H1 (cell line): ENCODE data around the gene PMM2. TPM values are rescaled to one million over a fixed set of nuclear protein-coding genes. Genes with fewer than 3 reads are reported as not detected.

Experiments used
- CTCF ChIA-PET: fragments of 300-600 bp; sonication (Branson Sonifier 250); formaldehyde crosslinking; loops from one replicate; lab custom pipeline; 2021; ENCODE audit not compliant: partially characterized antibody; lab: Charles Lee
- POLR2A ChIA-PET: fragments of 300-600 bp; sonication (Branson Sonifier 250); formaldehyde crosslinking; loops from one replicate; lab custom pipeline; 2021; ENCODE audit warnings: inconsistent platforms; ENCODE audit not compliant: partially characterized antibody; lab: Charles Lee
- DNase-seq, 2 experiments: peaks; one replicate each; pipeline versions ENCODE4 v3.0.0 to v3.0.0-alpha.2; 2010 to 2022; ENCODE audit warnings: low spot score in 2 of 2, low read depth in 1 of 2, mixed read lengths in 1 of 2
- FAIRE-seq: peaks from 2 replicates; lab custom pipeline; 2011; peaks lifted over from hg19 to GRCh38; lab: Jason Lieb, UNC
- H2AFZ ChIP-seq: 2 replicates; pipeline ENCODE4 v1.8.1; 2012; ENCODE audit warnings: low read length, inconsistent platforms
- H2AK5ac ChIP-seq: 2 replicates; pipeline ENCODE4 v1.6.1; 2013; ENCODE audit warnings: low read depth, low read length
- H2BK120ac ChIP-seq: replicated peaks from 2 replicates; pipeline ENCODE3; 2013; ENCODE audit warnings: low read depth, low read length, inconsistent platforms
- H2BK12ac ChIP-seq: 2 replicates; pipeline ENCODE4 v1.6.1; 2013; ENCODE audit warnings: low read depth, low read length
- H2BK15ac ChIP-seq: 2 replicates; pipeline ENCODE4 v1.6.1; 2013; ENCODE audit warnings: low read length
- H2BK20ac ChIP-seq: 2 replicates; pipeline ENCODE4 v1.6.1; 2013; ENCODE audit warnings: low read length
- H2BK5ac ChIP-seq: 2 replicates; pipeline ENCODE4 v1.6.1; 2013; ENCODE audit warnings: low read depth, low read length
- H3K14ac ChIP-seq: 2 replicates; pipeline ENCODE4 v1.6.1; 2013; ENCODE audit warnings: inconsistent platforms; ENCODE audit not compliant: insufficient read length
- H3K18ac ChIP-seq: 2 replicates; pipeline ENCODE4 v1.6.1; 2013; ENCODE audit warnings: low read length; ENCODE audit errors: extremely low read depth
- H3K23ac ChIP-seq: 2 replicates; pipeline ENCODE4 v1.6.1; 2013; ENCODE audit warnings: inconsistent platforms; ENCODE audit not compliant: insufficient read length
- H3K23me2 ChIP-seq: 2 replicates; pipeline ENCODE4 v1.6.1; 2013; ENCODE audit warnings: low read depth, low read length
- H3K27ac ChIP-seq: 2 replicates; pipeline ENCODE4 v1.6.1; 2011; ENCODE audit warnings: low read depth, low read length, inconsistent platforms
- H3K27me3 ChIP-seq, 4 experiments: replicated peaks in 1 of 4; 1 replicate in 1 of 4; 2 replicates in 3 of 4; pipeline versions ENCODE4 v1.6.1 to v1.8.1; 2011 to 2013; ENCODE audit warnings: low read length in 3 of 4, mild to moderate bottlenecking in 3 of 4, inconsistent platforms in 2 of 4, mixed read lengths in 2 of 4, moderate library complexity in 1 of 4; ENCODE audit not compliant: control insufficient read depth in 3 of 4, insufficient read depth in 3 of 4; ENCODE audit errors: extremely low read depth in 1 of 4
- H3K36me3 ChIP-seq, 4 experiments: 2 replicates each; pipeline versions ENCODE4 v1.6.1 to v1.8.1; 2011 to 2013; ENCODE audit warnings: mild to moderate bottlenecking in 4 of 4, low read length in 3 of 4, moderate library complexity in 2 of 4, control low read depth in 1 of 4, inconsistent platforms in 1 of 4; ENCODE audit not compliant: insufficient read depth in 4 of 4, control insufficient read depth in 2 of 4
- H3K4ac ChIP-seq: replicated peaks from 2 replicates; pipeline ENCODE3; 2013; ENCODE audit warnings: low read length, low read depth, mixed read lengths, inconsistent platforms; ENCODE audit not compliant: insufficient read length
- H3K4me1 ChIP-seq, 4 experiments: replicated peaks in 1 of 4; 1 replicate in 1 of 4; 2 replicates in 3 of 4; pipeline versions ENCODE4 v1.6.1 to v1.8.1; 2011 to 2013; ENCODE audit warnings: low read length in 3 of 4, inconsistent platforms in 2 of 4, mixed read lengths in 1 of 4; ENCODE audit not compliant: insufficient read depth in 4 of 4, control insufficient read depth in 3 of 4
- H3K4me2 ChIP-seq, 2 experiments: 2 replicates each; pipeline versions ENCODE4 v1.6.1 to v1.8.1; 2011 to 2013; ENCODE audit warnings: low read depth in 2 of 2, low read length in 2 of 2, control low read depth in 1 of 2, inconsistent platforms in 1 of 2, mild to moderate bottlenecking in 1 of 2; ENCODE audit not compliant: insufficient read depth in 1 of 2
- H3K4me3 ChIP-seq, 4 experiments: fragments of 200-600, 300-600 bp in 1 of 4; sonication (generic), shearing (Covaris generic), sonication (Bioruptor Twin) in 1 of 4; 2 replicates each; pipeline versions ENCODE4 v1.5.1 to v1.8.1; 2011 to 2016; ENCODE audit warnings: low read length in 4 of 4, low read depth in 3 of 4, control low read depth in 2 of 4, inconsistent platforms in 2 of 4, mild to moderate bottlenecking in 2 of 4, mixed read lengths in 1 of 4, moderate library complexity in 1 of 4; ENCODE audit not compliant: insufficient read depth in 2 of 4; ENCODE audit errors: extremely low read depth in 1 of 4
- H3K56ac ChIP-seq: replicated peaks from 2 replicates; pipeline ENCODE3; 2013; ENCODE audit warnings: low read depth, mild to moderate bottlenecking, mixed read lengths, low read length, inconsistent platforms; ENCODE audit not compliant: insufficient read length
- H3K79me1 ChIP-seq: 2 replicates; pipeline ENCODE4 v1.6.1; 2013; ENCODE audit warnings: low read depth, low read length, control low read depth
- H3K79me2 ChIP-seq, 2 experiments: 2 replicates each; pipeline versions ENCODE4 v1.6.1 to v1.8.1; 2012 to 2013; ENCODE audit warnings: low read length in 2 of 2, mild to moderate bottlenecking in 2 of 2, inconsistent platforms in 1 of 2; ENCODE audit not compliant: insufficient read depth in 2 of 2, control insufficient read depth in 1 of 2
- H3K9ac ChIP-seq, 4 experiments: replicated peaks in 1 of 4; 1 replicate in 1 of 4; 2 replicates in 3 of 4; pipeline versions ENCODE4 v1.6.1 to v1.8.1; 2011 to 2013; ENCODE audit warnings: low read depth in 3 of 4, low read length in 3 of 4, control low read depth in 2 of 4, mild to moderate bottlenecking in 2 of 4, moderate library complexity in 2 of 4, inconsistent platforms in 1 of 4; ENCODE audit errors: extremely low read depth in 1 of 4
- H3K9me3 ChIP-seq, 2 experiments: 2 replicates each; pipeline versions ENCODE4 v1.6.1 to v1.8.1; 2012 to 2013; ENCODE audit warnings: mild to moderate bottlenecking in 2 of 2, moderate library complexity in 2 of 2, control low read depth in 1 of 2, inconsistent platforms in 1 of 2, low read depth in 1 of 2, low read length in 1 of 2, mixed read lengths in 1 of 2; ENCODE audit not compliant: insufficient read depth in 2 of 2
- H4K20me1 ChIP-seq, 2 experiments: replicated peaks in 1 of 2; 2 replicates each; pipeline versions ENCODE3 to v1.8.1; 2011 to 2013; ENCODE audit warnings: inconsistent platforms in 2 of 2, low read length in 2 of 2, mild to moderate bottlenecking in 1 of 2; ENCODE audit not compliant: insufficient read depth in 2 of 2, control insufficient read depth in 1 of 2
- H4K5ac ChIP-seq: 2 replicates; pipeline ENCODE4 v1.6.1; 2013; ENCODE audit warnings: low read length, low read depth, mixed read lengths, inconsistent platforms; ENCODE audit not compliant: insufficient read length
- H4K8ac ChIP-seq: 2 replicates; pipeline ENCODE4 v1.8.0; 2013; ENCODE audit warnings: mild to moderate bottlenecking, moderate library complexity, low read length, inconsistent platforms; ENCODE audit not compliant: insufficient read depth; ENCODE audit errors: extremely low read depth
- H4K91ac ChIP-seq: replicated peaks from 2 replicates; pipeline ENCODE3; 2013; ENCODE audit warnings: low read length, mixed read lengths, inconsistent platforms; ENCODE audit not compliant: insufficient read length
- BACH1 ChIP-seq: IDR thresholded peaks from 2 replicates; pipeline ENCODE4 v1.6.1; 2012; ENCODE audit warnings: low read length, improper control_type of control experiment
- BRCA1 ChIP-seq: IDR thresholded peaks from 2 replicates; pipeline ENCODE4 v1.6.1; 2012; ENCODE audit warnings: low read depth, low read length, improper control_type of control experiment
- CREB1 ChIP-seq: IDR thresholded peaks from 2 replicates; pipeline ENCODE4 v1.6.1; 2012; ENCODE audit warnings: inconsistent platforms
- EP300 ChIP-seq, 2 experiments: IDR thresholded peaks; 1 replicate in 1 of 2; 2 replicates in 1 of 2; pipeline ENCODE4 v1.6.1; 2011 to 2012; ENCODE audit warnings: low read depth in 2 of 2, low read length in 2 of 2, mild to moderate bottlenecking in 2 of 2, borderline replicate concordance in 1 of 2, inconsistent platforms in 1 of 2, moderate library complexity in 1 of 2
- JUND ChIP-seq: IDR thresholded peaks from 2 replicates; pipeline ENCODE4 v1.6.1; 2011; ENCODE audit warnings: mild to moderate bottlenecking, improper control_type of control experiment, low read length
- KDM5A ChIP-seq: fragments of 200-600 bp; IDR thresholded peaks from 2 replicates; pipeline ENCODE4 v1.7.1; 2012; ENCODE audit warnings: mild to moderate bottlenecking, low read length, inconsistent platforms, mixed read lengths
- POLR2AphosphoS5 ChIP-seq: IDR thresholded peaks from 2 replicates; pipeline ENCODE4 v1.6.1; 2011; ENCODE audit warnings: low read depth, low read length
- POU5F1 ChIP-seq: IDR thresholded peaks from 2 replicates; pipeline ENCODE4 v1.6.1; 2011; ENCODE audit warnings: low read depth, mild to moderate bottlenecking, low read length, moderate library complexity
- SIX5 ChIP-seq: IDR thresholded peaks from 2 replicates; pipeline ENCODE4 v1.6.1; 2011; ENCODE audit warnings: mild to moderate bottlenecking, low read depth, low read length
- SP2 ChIP-seq: IDR thresholded peaks from 2 replicates; pipeline ENCODE4 v1.6.1; 2012; ENCODE audit warnings: mild to moderate bottlenecking, low read length, inconsistent platforms
- SUZ12 ChIP-seq: fragments of 200-600 bp; sonication (generic); IDR thresholded peaks from 2 replicates; pipeline ENCODE4 v1.6.1; 2012; ENCODE audit warnings: mild to moderate bottlenecking, inconsistent platforms, low read length, moderate library complexity, mixed read lengths
- TAF1 ChIP-seq: IDR thresholded peaks from 2 replicates; pipeline ENCODE4 v1.6.1; 2011; ENCODE audit warnings: mild to moderate bottlenecking, low read depth, low read length
- WGBS, 2 experiments: shearing (Covaris generic) in 1 of 2; methylation state at CpG; one replicate each; pipeline versions ENCODE4 v1.1.6 to v1.1.7; 2013 to 2015; ENCODE audit warnings: low lambda C conversion rate in 2 of 2, mixed read lengths in 2 of 2, inconsistent platforms in 1 of 2, low coverage in 1 of 2, missing lambda C conversion rate in 1 of 2; ENCODE audit not compliant: insufficient replicate concordance in 2 of 2, insufficient coverage in 1 of 2, insufficient read length in 1 of 2; ENCODE audit errors: extremely low coverage in 1 of 2, missing lambda C conversion rate in 1 of 2; 5-methylcytosine and 5-hydroxymethylcytosine counted together
- polyA plus RNA-seq, 7 experiments: library from polyadenylated mRNA; depleted of rRNA in 3 of 7; stranded (reverse) in 5 of 7; unstranded in 2 of 7; fragments of >200 nt in 5 of 7; fragments of 200-250 nt in 2 of 7; gene quantifications; 1 replicate in 5 of 7; 2 replicates in 1 of 7; 4 replicates in 1 of 7; pipeline versions ENCODE4 v1.2.1 to v1.2.3, GENCODE V29; 2011 to 2013; ENCODE audit warnings: missing spikeins in 2 of 7, mixed read lengths in 2 of 7
- total RNA-seq: library from RNA; stranded (reverse); fragmentation: NEBNext Ultra II Directional; extraction: Animal tissue kit (Norgen Biotek cat#: 25700); gene quantifications from 2 replicates; pipeline ENCODE4 v1.2.1, GENCODE V29; 2021

The PMM2 gene
- total and polyA plus RNA-seq, 2 of the 8 experiments (the other 6 are each of a cell fraction or from before 2014, with no cell fraction given), result 26.2 to 49.4 TPM

DNA sequence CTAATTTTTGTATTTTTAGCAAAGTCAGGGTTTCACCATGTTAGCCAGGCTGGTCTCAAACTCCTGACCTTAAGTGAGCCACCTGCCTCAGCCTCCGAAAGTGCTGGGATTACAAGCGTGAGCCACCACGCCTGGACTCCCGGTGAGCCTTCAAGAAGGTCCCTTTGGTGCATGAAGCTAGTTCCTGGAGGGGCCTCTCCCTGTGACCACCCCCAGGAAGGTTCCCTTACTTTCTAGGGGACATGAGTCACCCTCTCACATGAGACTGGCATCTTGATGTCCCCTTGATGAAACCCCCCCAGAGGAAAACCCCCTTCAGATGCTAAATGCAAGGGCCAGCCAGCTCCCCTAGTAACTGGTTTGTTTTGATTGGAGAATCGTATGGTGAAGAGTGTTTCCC lies 58.3 kb downstream of the PMM2 start:
- FAIRE-seq (no peak), DNase-seq (no peak)
- ChIA-PET CTCF (interaction anchor here (0.9 to 8.8 kb wide), 6 partner anchors 12 to 191 kb away, joined by 3 to 90 read pairs (median 4); partner anchors contain the start of gene CARHSP1), POLR2A (interaction anchor here (1.2 to 24.4 kb wide), 2 partner anchors 18 to 108 kb away, joined by 3 to 456 read pairs; partner anchors contain the start of genes CARHSP1, LITAFD and USP7)
- peaks cover 29 to 87% (median 46%) of the 10 kb centered on the region in 4 experiments for H3K36me3 ChIP-seq
- no peak overlapping the region for H3K23ac ChIP-seq
- H3K9ac ChIP-seq, result no peak overlapping the region
- H4K20me1 ChIP-seq, result peaks cover 19 to 25% of the 10 kb centered on the region in 2 experiments
- H2BK12ac ChIP-seq, result no peak overlapping the region
- no peak overlapping the region for H4K8ac ChIP-seq
- no peak overlapping the region for H3K18ac ChIP-seq
- no peak overlapping the region for H4K5ac ChIP-seq
- no peak overlapping the region for H3K4me3 ChIP-seq
- peaks cover 6 to 33% of the 10 kb centered on the region in 2 experiments; a peak in 3 of 4 replicates for H3K79me2 ChIP-seq
- no peaks in the 10 kb centered on the region for H3K23me2 ChIP-seq
- H3K27me3 ChIP-seq, result no peaks in the 10 kb centered on the region
- no peak overlapping the region for H3K14ac ChIP-seq
- H2AK5ac ChIP-seq, result no peak overlapping the region
- H2BK15ac ChIP-seq, result no peak overlapping the region
- TF ChIP-seq BRCA1, result no peak
- TF ChIP-seq TAF1, result no peak
- TF ChIP-seq JUND, result no peak
- no peak for TF ChIP-seq CREB1
- TF ChIP-seq SP2, result no peak
- TF ChIP-seq SIX5, result no peak
- TF ChIP-seq SUZ12, result no peak
- no peak for TF ChIP-seq KDM5A
- no peak for TF ChIP-seq BACH1
- no peak for TF ChIP-seq EP300 (IDR thresholded peaks at IDR 0.05; ENCODE audit: borderline replicate concordance in 1 of 2, low read depth in 2 of 2, low read length in 2 of 2)
- no peak for TF ChIP-seq POLR2AphosphoS5
- TF ChIP-seq POU5F1, result no peak
- WGBS, 2 experiments, result 80% methylated on average over 5 of the region's 5 CpGs; no CpG with 5 or more reads in 1 of the 2 experiments
- no peaks in the 10 kb centered on the region for H3K9me3 ChIP-seq
- H3K4me1 ChIP-seq, result peaks cover 0 to 10% (median 4%) of the 10 kb centered on the region in 4 experiments; a peak in 5 of 7 replicates
- no peak overlapping the region for H3K56ac ChIP-seq
- no peak overlapping the region for H3K4me2 ChIP-seq
- H3K79me1 ChIP-seq, result peaks cover 24% of the 10 kb centered on the region
- H2BK5ac ChIP-seq, result no peak overlapping the region
- no peak overlapping the region for H2BK20ac ChIP-seq
- no peak overlapping the region for H2BK120ac ChIP-seq
- H3K4ac ChIP-seq, result no peak overlapping the region
- no peak overlapping the region for H4K91ac ChIP-seq
- H2AFZ ChIP-seq, result no peak overlapping the region
- no peak overlapping the region for H3K27ac ChIP-seq
